Coronary artery (tissue), 2 donors: Measurements from ENCODE around the gene HSPG2.
"Not testable (repeated sequence)": the region's sequence is repeated elsewhere in the genome, so short reads cannot be mapped to it uniquely, and the experiment has no call there.

Source experiments
- DNase-seq: peaks from one replicate; pipeline ENCODE4 v3.0.0-alpha.2; 2017; ENCODE audit warnings: low spot score
- H3K27ac ChIP-seq, 2 donors: fragments of 200-600 bp; sonication (generic); one replicate each; pipeline ENCODE4 v1.5.1; 2016 to 2019
- H3K4me3 ChIP-seq: fragments of 200-600 bp; sonication (generic); 2 replicates; pipeline ENCODE4 v1.5.1; 2016; ENCODE audit warnings: mild to moderate bottlenecking, moderate library complexity
- TF ChIP-seq, protein P1 (sequence below): fragments of 200-600 bp; sonication (generic); IDR thresholded peaks from one replicate; pipeline ENCODE4 v1.5.1; 2019; ENCODE audit warnings: antibody characterized with exemption

HSPG2 gene

GRCh38 chr1:21828075-21828474 is 109.0 kb downstream of the HSPG2 start:
- Histone ChIP-seq H3K4me3 (no peak overlapping the region), H3K27ac (no peak overlapping the region)
- TF ChIP-seq, protein P1, sequence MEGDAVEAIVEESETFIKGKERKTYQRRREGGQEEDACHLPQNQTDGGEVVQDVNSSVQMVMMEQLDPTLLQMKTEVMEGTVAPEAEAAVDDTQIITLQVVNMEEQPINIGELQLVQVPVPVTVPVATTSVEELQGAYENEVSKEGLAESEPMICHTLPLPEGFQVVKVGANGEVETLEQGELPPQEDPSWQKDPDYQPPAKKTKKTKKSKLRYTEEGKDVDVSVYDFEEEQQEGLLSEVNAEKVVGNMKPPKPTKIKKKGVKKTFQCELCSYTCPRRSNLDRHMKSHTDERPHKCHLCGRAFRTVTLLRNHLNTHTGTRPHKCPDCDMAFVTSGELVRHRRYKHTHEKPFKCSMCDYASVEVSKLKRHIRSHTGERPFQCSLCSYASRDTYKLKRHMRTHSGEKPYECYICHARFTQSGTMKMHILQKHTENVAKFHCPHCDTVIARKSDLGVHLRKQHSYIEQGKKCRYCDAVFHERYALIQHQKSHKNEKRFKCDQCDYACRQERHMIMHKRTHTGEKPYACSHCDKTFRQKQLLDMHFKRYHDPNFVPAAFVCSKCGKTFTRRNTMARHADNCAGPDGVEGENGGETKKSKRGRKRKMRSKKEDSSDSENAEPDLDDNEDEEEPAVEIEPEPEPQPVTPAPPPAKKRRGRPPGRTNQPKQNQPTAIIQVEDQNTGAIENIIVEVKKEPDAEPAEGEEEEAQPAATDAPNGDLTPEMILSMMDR = no peak
- no peak for DNase-seq

DNA sequence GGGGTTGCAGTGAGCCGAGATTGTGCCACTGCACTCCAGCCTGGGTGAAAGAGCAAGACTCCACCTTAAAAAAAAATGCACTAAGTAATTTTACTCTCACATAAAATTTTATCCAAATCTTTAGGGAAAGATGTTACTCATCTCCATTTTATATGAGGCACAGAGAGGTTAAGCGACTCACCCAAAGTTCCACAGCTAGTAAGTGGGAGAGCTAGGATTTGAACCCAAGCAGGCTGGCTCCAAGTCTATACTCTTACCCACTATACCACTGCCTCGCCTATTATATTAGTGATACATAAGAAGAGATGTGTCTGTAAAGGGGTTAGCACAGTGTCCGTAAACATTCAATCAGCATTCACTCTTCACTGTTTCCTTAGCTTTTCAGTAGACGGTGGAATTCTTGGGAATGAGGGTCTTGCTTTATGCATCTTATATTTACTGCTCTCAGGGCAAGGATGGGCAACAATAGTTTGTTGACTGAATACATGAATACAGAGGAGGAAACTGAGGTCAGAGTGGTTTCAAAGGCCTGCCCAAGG is 109.9 kb downstream of the HSPG2 start:
- DNase-seq = no peak
- H3K4me3 ChIP-seq = no peak overlapping the region
- TF ChIP-seq, protein P1 = no peak
- no peak overlapping the region for H3K27ac ChIP-seq

DNA sequence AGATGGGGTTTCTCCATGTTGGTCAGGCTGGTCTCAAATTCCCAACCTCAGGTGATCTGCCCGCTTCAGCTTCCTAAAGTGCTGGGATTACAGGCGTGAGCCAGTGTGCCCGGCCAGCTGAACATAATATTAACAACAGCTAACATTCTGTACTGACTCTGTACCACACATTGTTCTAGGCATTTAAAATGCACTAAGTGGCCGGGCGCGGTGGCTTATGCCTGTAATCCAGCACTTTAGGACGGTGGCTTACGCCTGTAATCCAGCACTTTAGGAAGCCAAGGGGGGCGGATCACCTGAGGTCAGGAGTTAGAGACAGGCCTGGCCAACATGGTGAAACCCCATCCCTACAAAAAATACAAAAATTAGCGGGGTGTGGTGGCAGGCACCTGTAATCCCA is 110.4 kb downstream of the HSPG2 start:
- H3K4me3 ChIP-seq, H3K27ac ChIP-seq, DNase-seq: not testable (repeated sequence)

DNA sequence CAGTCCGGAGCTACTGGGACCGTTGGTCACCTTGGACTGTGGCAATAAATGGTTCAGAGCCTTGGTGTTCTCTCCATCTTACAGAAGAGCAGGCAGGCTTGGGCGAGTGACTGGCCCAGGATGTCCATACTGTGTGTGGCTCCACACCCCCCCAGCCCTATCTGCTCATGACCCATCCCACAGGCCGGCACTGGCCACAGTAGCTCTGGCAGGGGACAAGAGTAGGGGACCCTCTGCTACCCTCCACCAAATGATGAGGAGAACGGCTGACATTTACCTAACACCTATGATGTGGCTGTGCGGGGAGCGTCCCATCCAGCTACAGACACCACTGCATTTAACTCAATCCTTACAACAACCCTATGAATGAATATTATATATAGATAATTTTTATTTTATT is 111.7 kb downstream of the HSPG2 start:
- no peak for DNase-seq
- H3K4me3 ChIP-seq = no peak overlapping the region
- no peak overlapping the region for H3K27ac ChIP-seq
- TF ChIP-seq, protein P1 = no peak

- no peak overlapping the region for H3K27ac ChIP-seq
- TF ChIP-seq, protein P1 = no peak
- H3K4me3 ChIP-seq = no peak overlapping the region
- no peak for DNase-seq
Observed at GRCh38 chr1:21824926-21825325, 112.2 kb downstream of the HSPG2 start.

GRCh38 chr1:21823980-21824702 is 113.0 kb downstream of the HSPG2 start:
- Histone ChIP-seq H3K4me3 (no peak overlapping the region), H3K27ac (no peak overlapping the region)
- DNase-seq = no peak
- TF ChIP-seq, protein P1 = no peak

GRCh38 chr1:21823206-21823979 is 113.7 kb downstream of the HSPG2 start:
- no peak for DNase-seq
- TF ChIP-seq, protein P1 = no peak
- Histone ChIP-seq H3K4me3 (no peak overlapping the region), H3K27ac (no peak overlapping the region)
